ENCODE measurements around the gene SLC12A8.

SLC12A8 gene

GRCh38 chr3:125150525-125151441 is 61.8 kb downstream of the SLC12A8 start:
- TF ChIP-seq TAF1 (IDR thresholded peaks at IDR 0.05; ENCODE audit: borderline replicate concordance, low read depth, low read length), result no peak
- TF ChIP-seq POLR2A (IDR thresholded peaks at IDR 0.05; ENCODE audit: low read depth, low read length), result no peak
- no peak for TF ChIP-seq POLR2AphosphoS5 (IDR thresholded peaks at IDR 0.05; ENCODE audit: low read depth, low read length)
- DNase-seq (ENCODE audit: insufficient read length) (no peak), FAIRE-seq (no peak)

DNA sequence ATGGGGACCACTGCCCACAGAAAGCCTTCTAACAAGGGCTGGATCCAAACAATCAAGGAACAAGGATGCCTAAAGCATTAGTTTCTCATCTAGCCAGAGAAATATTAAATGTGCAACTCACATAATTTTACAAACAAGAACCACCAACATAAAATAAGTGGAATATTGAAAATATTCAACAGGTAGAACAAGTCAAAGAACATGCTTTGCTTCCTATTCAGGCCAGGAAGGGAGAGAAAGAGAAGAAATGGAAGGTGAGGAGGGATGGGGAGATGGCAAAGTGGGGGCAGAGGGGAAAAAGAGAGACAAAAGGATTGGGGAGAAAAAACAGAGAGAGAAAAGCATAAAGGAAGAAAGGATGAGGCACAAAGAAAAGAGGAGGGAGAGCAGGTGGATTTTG is 63.1 kb downstream of the SLC12A8 start:
- no peak for FAIRE-seq
- DNase-seq (ENCODE audit: insufficient read length), result no peak
- TF ChIP-seq POLR2AphosphoS5 (IDR thresholded peaks at IDR 0.05; ENCODE audit: low read depth, low read length) (no peak), TAF1 (IDR thresholded peaks at IDR 0.05; ENCODE audit: borderline replicate concordance, low read depth, low read length) (no peak), POLR2A (IDR thresholded peaks at IDR 0.05; ENCODE audit: low read depth, low read length) (no peak)

GRCh38 chr3:125148836-125149235 is 63.7 kb downstream of the SLC12A8 start:
- DNase-seq (ENCODE audit: insufficient read length) (no peak), FAIRE-seq (peak; percentile 57)
- TF ChIP-seq TAF1 (IDR thresholded peaks at IDR 0.05; ENCODE audit: borderline replicate concordance, low read depth, low read length) (no peak), POLR2AphosphoS5 (IDR thresholded peaks at IDR 0.05; ENCODE audit: low read depth, low read length) (no peak), POLR2A (IDR thresholded peaks at IDR 0.05; ENCODE audit: low read depth, low read length) (no peak)

GRCh38 chr3:125148016-125148812 is 64.3 kb downstream of the SLC12A8 start:
- no peak for FAIRE-seq
- TF ChIP-seq TAF1 (IDR thresholded peaks at IDR 0.05; ENCODE audit: borderline replicate concordance, low read depth, low read length) (no peak), POLR2AphosphoS5 (IDR thresholded peaks at IDR 0.05; ENCODE audit: low read depth, low read length) (no peak), POLR2A (IDR thresholded peaks at IDR 0.05; ENCODE audit: low read depth, low read length) (no peak)
- DNase-seq (ENCODE audit: insufficient read length), result no peak

- TF ChIP-seq TAF1 (IDR thresholded peaks at IDR 0.05; ENCODE audit: borderline replicate concordance, low read depth, low read length), result no peak
- no peak for TF ChIP-seq POLR2A (IDR thresholded peaks at IDR 0.05; ENCODE audit: low read depth, low read length)
- TF ChIP-seq POLR2AphosphoS5 (IDR thresholded peaks at IDR 0.05; ENCODE audit: low read depth, low read length), result no peak
- peak; percentile 40 for FAIRE-seq
- DNase-seq (ENCODE audit: insufficient read length), result no peak
These were observed 65.1 kb downstream of the SLC12A8 start for GRCh38 chr3:125147491-125147820.

GRCh38 chr3:125146626-125147490 is 65.7 kb downstream of the SLC12A8 start:
- FAIRE-seq (peak; percentile 70), DNase-seq (ENCODE audit: insufficient read length) (no peak)
- TF ChIP-seq POLR2A (IDR thresholded peaks at IDR 0.05; ENCODE audit: low read depth, low read length), result peak; percentile 33; the same call in 1 of the 2 replicates
- TF ChIP-seq TAF1 (IDR thresholded peaks at IDR 0.05; ENCODE audit: borderline replicate concordance, low read depth, low read length), result no peak

GRCh38 chr3:125145751-125146475 is 66.6 kb downstream of the SLC12A8 start:
- DNase-seq (ENCODE audit: insufficient read length), result no peak
- peak; percentile 84 for FAIRE-seq

GRCh38 chr3:125144653-125145314 is 67.8 kb downstream of the SLC12A8 start:
- DNase-seq (ENCODE audit: insufficient read length) (no peak), FAIRE-seq (no peak)
- TF ChIP-seq TAF1 (IDR thresholded peaks at IDR 0.05; ENCODE audit: borderline replicate concordance, low read depth, low read length) (no peak), POLR2AphosphoS5 (IDR thresholded peaks at IDR 0.05; ENCODE audit: low read depth, low read length) (no peak), POLR2A (IDR thresholded peaks at IDR 0.05; ENCODE audit: low read depth, low read length) (no peak)

More at GRCh38 chr3:125145751-125146475, 66.6 kb downstream of the SLC12A8 start:
- TF ChIP-seq POLR2AphosphoS5 (IDR thresholded peaks at IDR 0.05; ENCODE audit: low read depth, low read length) (no peak), TAF1 (IDR thresholded peaks at IDR 0.05; ENCODE audit: borderline replicate concordance, low read depth, low read length) (no peak), POLR2A (IDR thresholded peaks at IDR 0.05; ENCODE audit: low read depth, low read length) (no peak)

- FAIRE-seq (no peak), DNase-seq (ENCODE audit: insufficient read length) (no peak)
- TF ChIP-seq POLR2A (IDR thresholded peaks at IDR 0.05; ENCODE audit: low read depth, low read length) (no peak), POLR2AphosphoS5 (IDR thresholded peaks at IDR 0.05; ENCODE audit: low read depth, low read length) (no peak), TAF1 (IDR thresholded peaks at IDR 0.05; ENCODE audit: borderline replicate concordance, low read depth, low read length) (no peak)
These were observed 68.4 kb downstream of the SLC12A8 start for GRCh38 chr3:125143982-125144652.

Data from GM12892 (cell line).